ENCODE data around the gene EML3. TPM values are rescaled to one million over a fixed set of nuclear protein-coding genes. Genes with fewer than 3 reads are reported as not detected.

The EML3 gene
- total and polyA plus RNA-seq, 2 of the 13 experiments (the other 11 are each of a cell fraction or from before 2014, with no cell fraction given) = 10.6 to 12.3 TPM

- TF ChIP-seq, protein P1, sequence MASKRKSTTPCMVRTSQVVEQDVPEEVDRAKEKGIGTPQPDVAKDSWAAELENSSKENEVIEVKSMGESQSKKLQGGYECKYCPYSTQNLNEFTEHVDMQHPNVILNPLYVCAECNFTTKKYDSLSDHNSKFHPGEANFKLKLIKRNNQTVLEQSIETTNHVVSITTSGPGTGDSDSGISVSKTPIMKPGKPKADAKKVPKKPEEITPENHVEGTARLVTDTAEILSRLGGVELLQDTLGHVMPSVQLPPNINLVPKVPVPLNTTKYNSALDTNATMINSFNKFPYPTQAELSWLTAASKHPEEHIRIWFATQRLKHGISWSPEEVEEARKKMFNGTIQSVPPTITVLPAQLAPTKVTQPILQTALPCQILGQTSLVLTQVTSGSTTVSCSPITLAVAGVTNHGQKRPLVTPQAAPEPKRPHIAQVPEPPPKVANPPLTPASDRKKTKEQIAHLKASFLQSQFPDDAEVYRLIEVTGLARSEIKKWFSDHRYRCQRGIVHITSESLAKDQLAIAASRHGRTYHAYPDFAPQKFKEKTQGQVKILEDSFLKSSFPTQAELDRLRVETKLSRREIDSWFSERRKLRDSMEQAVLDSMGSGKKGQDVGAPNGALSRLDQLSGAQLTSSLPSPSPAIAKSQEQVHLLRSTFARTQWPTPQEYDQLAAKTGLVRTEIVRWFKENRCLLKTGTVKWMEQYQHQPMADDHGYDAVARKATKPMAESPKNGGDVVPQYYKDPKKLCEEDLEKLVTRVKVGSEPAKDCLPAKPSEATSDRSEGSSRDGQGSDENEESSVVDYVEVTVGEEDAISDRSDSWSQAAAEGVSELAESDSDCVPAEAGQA (IDR thresholded peaks at IDR 0.05; ENCODE audit: low read depth) = peak; percentile 59; the same call in 1 of the 2 replicates
- TF ChIP-seq, protein P1 (CRISPR knock-in tag; IDR thresholded peaks at IDR 0.05; ENCODE audit: borderline replicate concordance) = no peak
- TF ChIP-seq ZNF577 (CRISPR knock-in tag; IDR thresholded peaks at IDR 0.05; ENCODE audit: borderline replicate concordance, low read depth) (no peak), NR2F1 (CRISPR knock-in tag; IDR thresholded peaks at IDR 0.05) (peak in 1 of 2 experiments; percentile 87; a peak in 3 of 4 replicates)
Observed at GRCh38 chr11:62645946-62646824, 33.6 kb upstream of the EML3 start, which contains the start of gene GANAB (continued).

- no peak for ATAC-seq
- H3K27ac ChIP-seq (ENCODE audit: extremely low read length, insufficient read depth, low read length) = peak overlapping the region; percentile 98
- H3K9ac ChIP-seq (ENCODE audit: insufficient read depth, low read depth, low read length) = peak overlapping the region; percentile 100
- in situ Hi-C loops (cut with HindIII; ENCODE audit: extremely low pct_ligation_motif_present, low pct_unique_long_range_greater_than_20kb) = no loop called here
- POLR2A ChIA-PET = interaction anchor here (1.1 to 5.0 kb wide), 18 partner anchors 11 to 831 kb away, joined by 3 to 98 read pairs (median 13); partner anchors contain the start of genes B3GAT3, C11orf98, CSKMT and EEF1G
- H3K36me3 ChIP-seq (replicated peaks in 1 of 2; ENCODE audit: control insufficient read depth in 1 of 2, insufficient read depth in 2 of 2, low read length in 2 of 2) = peaks cover 4 to 24% of the 10 kb centered on the region in 2 experiments; a peak in 3 of 5 replicates
- FAIRE-seq = no peak
- 1% methylated on average over 11 of the region's 11 CpGs for WGBS (ENCODE audit: low lambda C conversion rate)
- peak overlapping the region; percentile 86 to 96 (median 90) for H3K4me3 ChIP-seq (replicated peaks in 1 of 3; ENCODE audit: insufficient read depth in 1 of 3, low read depth in 2 of 3, low read length in 3 of 3)
- no peaks in the 10 kb centered on the region for H3K9me3 ChIP-seq (ENCODE audit: low read length)
- no peaks in the 10 kb centered on the region for H3K27me3 ChIP-seq (ENCODE audit: control insufficient read depth in 1 of 2, insufficient read depth in 2 of 2, low read length in 2 of 2)
- CTCF ChIA-PET (ENCODE audit: low intra/inter-chr PET ratio, low total read pairs) = no interaction called here
- no peak for DNase-seq (ENCODE audit: low spot score)
- H4K20me1 ChIP-seq (ENCODE audit: insufficient read depth, low read length) = peaks cover 8% of the 10 kb centered on the region
- peak overlapping the region; percentile 77 for H3K4me2 ChIP-seq (ENCODE audit: low read depth, low read length)
- H3K4me1 ChIP-seq (ENCODE audit: insufficient read depth, low read length) = peaks cover 58% of the 10 kb centered on the region
- BruUV-seq (replicated peaks) = no TSS peak
- H3K79me2 ChIP-seq (ENCODE audit: insufficient read depth, low read length) = peaks cover 39% of the 10 kb centered on the region
- intact Hi-C loops (cut with micrococcal nuclease; ENCODE audit: unreplicated experiment) = no loop called here
- no peak overlapping the region for H2AFZ ChIP-seq (ENCODE audit: low read length)
- TF ChIP-seq NONO (IDR thresholded peaks at IDR 0.05) (no peak), NONO (CRISPR knock-in tag; conservative IDR thresholded peaks at IDR 0.05) (0 out of 2 replicates have a peak, but pooled peaks have one; percentile 26), ZNF772 (CRISPR knock-in tag; IDR thresholded peaks at IDR 0.05) (peak; percentile 10; the same call in 1 of the 2 replicates), ZNF766 (CRISPR knock-in tag; IDR thresholded peaks at IDR 0.05; ENCODE audit: borderline replicate concordance) (no peak), CBX2 (IDR thresholded peaks at IDR 0.05; ENCODE audit: low read depth, low read length) (no peak), CBX2 (CRISPR knock-in tag; IDR thresholded peaks at IDR 0.05; ENCODE audit: low read depth) (no peak), ZNF501 (CRISPR knock-in tag; IDR thresholded peaks at IDR 0.05) (0 out of 2 replicates have a peak, but pooled peaks have one; percentile 4), ZNF547 (CRISPR knock-in tag; IDR thresholded peaks at IDR 0.05) (0 out of 2 replicates have a peak, but pooled peaks have one; percentile 3), ELF4 (CRISPR knock-in tag; IDR thresholded peaks at IDR 0.05; ENCODE audit: borderline replicate concordance) (0 out of 2 replicates have a peak, but pooled peaks have one; percentile 13), ZNF34 (CRISPR knock-in tag; IDR thresholded peaks at IDR 0.05; ENCODE audit: borderline replicate concordance) (peak; percentile 43; the same call in 1 of the 2 replicates), ZNF709 (CRISPR knock-in tag; IDR thresholded peaks at IDR 0.05) (0 out of 2 replicates have a peak, but pooled peaks have one; percentile 21), SP1 (IDR thresholded peaks at IDR 0.05) (no peak), SP1 (CRISPR knock-in tag; IDR thresholded peaks at IDR 0.05) (no peak)
Observed at GRCh38 chr11:62645671-62645945, 33.0 kb upstream of the EML3 start.

Data from HepG2 (cell line).